Heart left ventricle (tissue), 16 donors: ENCODE measurements around the gene NRP1. TPM values are rescaled to one million over a fixed set of nuclear protein-coding genes. Genes with fewer than 3 reads are reported as not detected.
A peak's percentile ranks its signal among the peaks of the same experiment; 100 is the strongest.

ENCODE experiments used
- ATAC-seq, 4 donors: fragments of 200-7000 bp; cut with Tn5 transposase; one replicate each; pipeline ENCODE4 v1.9.1; 2020 to 2022; ENCODE audit warnings: moderate library complexity in 4 of 4, mild to moderate bottlenecking in 3 of 4, moderate number of reproducible peaks in 1 of 4
- DNase-seq, 5 donors: peaks; one replicate each; pipeline ENCODE4 v3.0.0-alpha.2; 2020
- H3K27ac ChIP-seq, 12 donors: fragments of 200-600 bp; sonication (generic) in 4 of 12; one replicate each; pipeline versions ENCODE4 v1.5.0 to v1.8.0; 2016 to 2022; ENCODE audit warnings: mild to moderate bottlenecking in 2 of 12
- H3K27me3 ChIP-seq, 9 donors: fragments of 200-600 bp; sonication (generic) in 2 of 9; one replicate each; pipeline versions ENCODE4 v1.5.1 to v1.8.0; 2016 to 2022; ENCODE audit warnings: mild to moderate bottlenecking in 3 of 9
- H3K36me3 ChIP-seq, 9 donors: fragments of 200-600 bp; sonication (generic) in 2 of 9; one replicate each; pipeline versions ENCODE4 v1.5.0 to v1.8.0; 2018 to 2022; ENCODE audit warnings: mild to moderate bottlenecking in 2 of 9
- H3K4me1 ChIP-seq, 12 donors: fragments of 200-600 bp; sonication (generic) in 4 of 12; one replicate each; pipeline versions ENCODE4 v1.5.0 to v1.8.0; 2016 to 2022; ENCODE audit warnings: mild to moderate bottlenecking in 3 of 12
- H3K4me3 ChIP-seq, 12 donors: fragments of 200-600 bp; sonication (generic) in 4 of 12; one replicate each; pipeline versions ENCODE4 v1.5.0 to v1.8.0; 2017 to 2022; ENCODE audit warnings: mild to moderate bottlenecking in 9 of 12, moderate library complexity in 4 of 12
- H3K9me3 ChIP-seq, 12 donors: fragments of 200-600 bp; sonication (generic) in 4 of 12; one replicate each; pipeline versions ENCODE4 v1.5.0 to v1.8.0; 2016 to 2022; ENCODE audit warnings: mild to moderate bottlenecking in 1 of 12
- POLR2A ChIP-seq, 2 donors: fragments of 450-650 bp; IDR thresholded peaks; one replicate each; pipeline ENCODE4 v1.6.1; 2017; ENCODE audit warnings: antibody characterized with exemption in 2 of 2, mild to moderate bottlenecking in 2 of 2, moderate library complexity in 2 of 2
- WGBS, 4 donors: extraction: QIAGEN DNeasy Blood & Tissue Kit in 2 of 4; methylation state at CpG; one replicate each; pipeline versions ENCODE4 v1.1.5 to v1.1.7; 2013 to 2018; 5-methylcytosine and 5-hydroxymethylcytosine counted together
- intact Hi-C, 10 donors: fragments of 100-400 bp; cut with DNase I; formaldehyde crosslinking; loops; one replicate each; pipeline versions ENCODE4 v1.11.1 to v1.14.2; 2022
- polyA plus RNA-seq, 2 donors: library from polyadenylated mRNA; stranded (reverse); fragments of 200-250 nt; gene quantifications; one replicate each; pipeline ENCODE4 v1.2.3, GENCODE V29; 2013
- total RNA-seq, 9 donors: library from RNA; depleted of rRNA in 2 of 9; stranded (reverse); fragments of >200 nt in 2 of 9; fragmentation: NEBNext Ultra II Directional in 3 of 9; extraction: Animal tissue kit (Norgen Biotek cat#: 25700) in 3 of 9; gene quantifications; one replicate each; pipeline versions ENCODE4 v1.1.0 to v1.2.4, GENCODE V29; 2016 to 2023
- TF ChIP-seq, protein P1 (sequence below), 12 donors: fragments of 200-600 bp; sonication (generic) in 4 of 12; IDR thresholded peaks; one replicate each; pipeline versions ENCODE4 v1.5.0 to v1.8.0; 2018 to 2022; ENCODE audit warnings: antibody characterized with exemption in 12 of 12, mild to moderate bottlenecking in 5 of 12
- donor health status: ischemic (EF 13 %, LVEDD 7.1; RV severe dilation, severe dysfunction).
- donor health status: healthy with polysubstance abuse.
- donor health status: DM: no; HTN: yes; CAD: no.
- donor health status: DM: no; HTN: no; CAD: no.
- donor health status: ischemic (EF 25% LVEDD 6.9; RV normal size, moderate dysfunction).
- donor health status: ischemic (EF 25% LVEDD 5.7; RV mildly dilated, moderate dysfunction).
- donor health status: healthy.
- donor health status: DM: yes; HTN: yes; CAD: no.
- donor health status: ischemic (EF 35%, LVEDD 5.7; RV mildly dilated, moderate dysfunction).
- donor health status: nonischemic (EF 11% LVEDD 7.7; RV severe dilation, severe dysfunction).
- donor health status: DM: yes; HTN: yes; CAD: no.
- donor health status: PGD.
- donor health status: ischemic (EF 29% LVEDD 5.4; RV normal size, mild dysfunction).
- donor health status: nonischemic (EF 23%, LVEDD 6.1; RV moderate dilation, normal function).

Gene NRP1
- total and polyA plus RNA-seq, 11 donors = 47.1 to 279 (median 152) TPM

DNA sequence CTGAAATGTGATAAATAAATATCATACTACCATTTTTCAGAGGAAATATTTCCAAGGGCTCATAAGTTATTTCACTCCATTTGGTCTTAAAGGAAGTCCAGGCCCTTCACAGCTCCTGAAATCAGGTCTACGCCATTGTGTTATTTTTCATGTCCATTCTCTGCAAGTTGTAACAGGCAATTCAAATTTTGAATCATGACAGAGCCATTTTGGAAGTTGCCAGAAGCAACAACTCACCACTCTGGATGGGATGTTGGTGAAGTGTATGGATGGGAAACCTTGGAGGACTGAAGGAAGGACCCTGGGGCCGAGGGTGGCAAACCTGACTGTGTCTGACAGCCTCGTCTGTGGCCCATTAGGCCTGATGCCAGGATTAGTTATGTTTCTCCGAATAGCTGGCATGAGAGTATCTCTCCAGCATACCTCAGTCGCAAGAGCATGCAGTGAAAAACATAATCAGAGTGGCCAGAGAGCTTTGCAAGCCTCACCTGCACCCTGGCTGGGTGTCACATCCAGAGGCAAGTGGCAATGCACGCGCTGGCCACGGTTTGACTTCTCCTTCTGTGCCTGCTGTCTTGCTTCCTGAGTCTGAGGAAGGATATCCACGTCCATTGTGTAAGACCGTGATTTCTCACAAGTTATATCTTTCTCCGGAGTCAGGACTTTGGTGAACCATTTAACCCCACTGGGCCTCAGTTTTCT lies 87.1 kb downstream of the NRP1 start:
- no peaks in the 10 kb centered on the region for H3K9me3 ChIP-seq
- peaks cover 2 to 83% (median 54%) of the 10 kb centered on the region in 12 donors for H3K4me1 ChIP-seq
- peaks cover 2 to 99% (median 74%) of the 10 kb centered on the region in 9 donors for H3K36me3 ChIP-seq
- H3K27me3 ChIP-seq = no peaks in the 10 kb centered on the region
- ATAC-seq (peak in 3 of 4 donors; percentile 21 to 47 (median 45)), DNase-seq (no peak)
- no peak overlapping the region for H3K4me3 ChIP-seq
- 47 to 55% (median 51%) methylated on average over 11 of the region's 11 CpGs for WGBS, 4 donors
- intact Hi-C loops = loop anchor here in 2 of 10 donors (5.0 to 10.0 kb wide), 3 partner anchors 50 to 55 kb away; no protein-coding TSS in a partner anchor
- TF ChIP-seq, protein P1, sequence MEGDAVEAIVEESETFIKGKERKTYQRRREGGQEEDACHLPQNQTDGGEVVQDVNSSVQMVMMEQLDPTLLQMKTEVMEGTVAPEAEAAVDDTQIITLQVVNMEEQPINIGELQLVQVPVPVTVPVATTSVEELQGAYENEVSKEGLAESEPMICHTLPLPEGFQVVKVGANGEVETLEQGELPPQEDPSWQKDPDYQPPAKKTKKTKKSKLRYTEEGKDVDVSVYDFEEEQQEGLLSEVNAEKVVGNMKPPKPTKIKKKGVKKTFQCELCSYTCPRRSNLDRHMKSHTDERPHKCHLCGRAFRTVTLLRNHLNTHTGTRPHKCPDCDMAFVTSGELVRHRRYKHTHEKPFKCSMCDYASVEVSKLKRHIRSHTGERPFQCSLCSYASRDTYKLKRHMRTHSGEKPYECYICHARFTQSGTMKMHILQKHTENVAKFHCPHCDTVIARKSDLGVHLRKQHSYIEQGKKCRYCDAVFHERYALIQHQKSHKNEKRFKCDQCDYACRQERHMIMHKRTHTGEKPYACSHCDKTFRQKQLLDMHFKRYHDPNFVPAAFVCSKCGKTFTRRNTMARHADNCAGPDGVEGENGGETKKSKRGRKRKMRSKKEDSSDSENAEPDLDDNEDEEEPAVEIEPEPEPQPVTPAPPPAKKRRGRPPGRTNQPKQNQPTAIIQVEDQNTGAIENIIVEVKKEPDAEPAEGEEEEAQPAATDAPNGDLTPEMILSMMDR (IDR thresholded peaks at IDR 0.05) = no peak
- TF ChIP-seq POLR2A (IDR thresholded peaks at IDR 0.05) = no peak
- peak overlapping the region in 11 of 12 donors; percentile 41 to 85 (median 73) for H3K27ac ChIP-seq

DNA sequence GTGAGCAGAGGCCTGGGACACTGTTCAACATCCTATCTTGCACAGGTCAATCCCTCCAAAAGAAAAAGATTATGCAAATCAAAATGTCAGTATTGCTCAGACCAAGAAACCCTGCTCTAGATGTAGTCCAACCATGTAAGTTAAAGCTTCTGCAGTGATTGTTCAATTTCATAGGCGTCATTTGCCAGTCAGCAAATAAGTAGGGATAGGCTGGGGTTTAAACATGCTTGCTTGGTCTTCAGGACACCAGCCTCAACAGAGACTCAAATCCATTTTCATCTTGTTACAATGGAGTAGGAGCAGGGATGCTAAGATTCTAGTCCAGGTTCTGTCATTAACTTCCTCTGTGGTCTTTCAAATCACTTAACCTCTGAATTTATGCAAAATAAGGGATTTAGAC lies 89.1 kb downstream of the NRP1 start:
- peak overlapping the region in 9 of 12 donors; percentile 1 to 54 (median 26) for H3K27ac ChIP-seq
- H3K4me3 ChIP-seq = no peak overlapping the region
- TF ChIP-seq POLR2A (IDR thresholded peaks at IDR 0.05) = no peak
- TF ChIP-seq, protein P1 (IDR thresholded peaks at IDR 0.05) = no peak
- no peaks in the 10 kb centered on the region for H3K27me3 ChIP-seq
- intact Hi-C loops = loop anchor here in 2 of 10 donors (5.0 to 10.0 kb wide), 3 partner anchors 48 to 57 kb away; no protein-coding TSS in a partner anchor
- ATAC-seq = no peak
- DNase-seq = no peak
- H3K4me1 ChIP-seq = peaks cover 2 to 86% (median 56%) of the 10 kb centered on the region in 12 donors
- H3K36me3 ChIP-seq = peaks cover 0 to 94% (median 65%) of the 10 kb centered on the region in 9 donors
- 79 to 85% (median 82%) methylated on average over 1 of the region's 1 CpG for WGBS, 4 donors
- no peaks in the 10 kb centered on the region for H3K9me3 ChIP-seq

DNA sequence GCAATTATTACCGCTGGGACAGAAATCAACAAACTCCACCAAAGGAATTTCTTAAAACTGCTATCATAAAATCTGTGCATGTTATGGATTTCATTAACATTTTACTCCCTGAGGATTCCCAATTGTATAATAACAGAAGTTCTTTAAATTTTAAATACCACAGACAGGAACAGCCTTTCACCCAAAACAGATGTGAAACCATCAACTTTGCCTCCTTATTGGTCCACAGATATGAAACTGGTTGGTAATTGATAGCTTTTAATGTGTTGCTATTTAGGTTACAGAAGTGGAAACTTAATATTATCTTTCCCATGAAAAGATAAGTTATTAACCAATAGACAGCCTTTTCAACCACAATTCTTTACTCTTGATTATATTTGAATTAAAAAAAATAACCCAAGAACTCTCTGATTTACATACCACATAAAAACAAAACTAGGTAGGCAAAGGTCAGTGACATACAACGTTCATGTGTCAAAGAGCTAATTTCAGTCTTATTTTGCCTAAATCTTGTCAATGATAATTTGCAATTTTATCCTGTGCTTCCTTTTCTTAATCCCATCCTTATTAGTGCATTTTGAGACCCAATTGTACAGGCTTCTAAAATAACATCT lies 90.0 kb downstream of the NRP1 start:
- TF ChIP-seq, protein P1 (IDR thresholded peaks at IDR 0.05) = no peak
- TF ChIP-seq POLR2A (IDR thresholded peaks at IDR 0.05) = no peak
- WGBS, 4 donors = 67 to 72% (median 70%) methylated on average over 2 of the region's 2 CpGs
- peak overlapping the region in 7 of 12 donors; percentile 1 to 54 (median 26) for H3K27ac ChIP-seq
- intact Hi-C loops = loop anchor here in 1 of 10 donors (10.0 kb wide), 1 partner anchor 50 kb away; no protein-coding TSS in a partner anchor
- H3K27me3 ChIP-seq = no peaks in the 10 kb centered on the region
- no peak overlapping the region for H3K4me3 ChIP-seq
- DNase-seq (no peak), ATAC-seq (no peak)
- peaks cover 2 to 77% (median 48%) of the 10 kb centered on the region in 12 donors for H3K4me1 ChIP-seq
- peaks cover 0 to 94% (median 65%) of the 10 kb centered on the region in 9 donors for H3K36me3 ChIP-seq
- no peaks in the 10 kb centered on the region for H3K9me3 ChIP-seq

DNA sequence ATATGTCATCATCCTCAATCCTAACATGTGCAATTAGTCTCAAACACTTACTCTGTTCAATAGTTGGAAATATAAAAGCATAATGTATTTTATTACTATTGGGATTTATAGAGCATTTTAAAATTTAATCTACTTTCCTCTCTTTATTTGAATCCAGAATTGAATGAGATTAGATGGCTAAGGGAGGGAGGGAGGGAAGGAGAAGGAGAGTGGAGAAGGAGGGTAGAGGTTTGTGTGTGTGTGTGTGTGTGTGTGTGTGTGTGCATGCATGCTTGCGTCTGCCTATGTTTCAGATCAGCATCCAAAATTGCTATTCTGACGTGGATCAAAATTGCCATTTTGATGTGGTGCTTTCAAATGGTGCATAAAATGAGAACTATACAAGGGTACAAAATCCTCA lies 90.8 kb downstream of the NRP1 start:
- H3K9me3 ChIP-seq = no peaks in the 10 kb centered on the region
- no peak for ATAC-seq
- 81 to 95% (median 93%) methylated on average over 2 of the region's 2 CpGs for WGBS, 4 donors
- DNase-seq = no peak
- H3K27ac ChIP-seq = peak overlapping the region in 1 of 12 donors; percentile 6
- H3K4me3 ChIP-seq = no peak overlapping the region
- TF ChIP-seq POLR2A (IDR thresholded peaks at IDR 0.05) = no peak
- TF ChIP-seq, protein P1 (IDR thresholded peaks at IDR 0.05) = no peak
- peaks cover 0 to 93% (median 63%) of the 10 kb centered on the region in 9 donors for H3K36me3 ChIP-seq
- peaks cover 2 to 70% (median 43%) of the 10 kb centered on the region in 12 donors for H3K4me1 ChIP-seq
- no peaks in the 10 kb centered on the region for H3K27me3 ChIP-seq
- intact Hi-C loops = loop anchor here in 1 of 10 donors (10.0 kb wide), 1 partner anchor 49 kb away; no protein-coding TSS in a partner anchor
